ENCODE measurements around the gene CDH13. TPM values are rescaled to one million over a fixed set of nuclear protein-coding genes. Genes with fewer than 3 reads are reported as not detected.

Gene CDH13
- total RNA-seq, 1 donor from 2014 or later: 2.3 TPM

DNA sequence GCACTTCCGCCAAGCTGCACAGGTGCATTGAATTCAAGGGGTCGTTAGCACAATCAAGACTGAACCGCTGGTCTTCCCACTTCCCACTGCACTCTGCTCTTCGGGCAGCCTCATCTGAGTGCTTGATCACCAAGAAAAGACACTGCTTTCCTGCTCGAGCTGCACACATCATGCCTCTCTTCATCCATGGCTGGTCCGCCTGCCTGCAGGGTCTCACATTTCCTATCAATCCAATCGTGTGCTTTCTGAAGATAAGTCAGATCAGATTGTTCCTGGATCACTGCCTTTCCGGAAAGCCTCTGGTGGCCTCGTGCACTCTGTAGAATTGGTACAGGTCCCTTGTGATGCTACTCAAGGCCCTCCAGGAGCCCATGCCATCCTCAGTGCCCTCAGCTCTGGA, 1150.2 kb downstream of the CDH13 start:
- DNase-seq (ENCODE audit: low spot score): no peak
- peaks cover 16% of the 10 kb centered on the region for H3K4me1 Mint-ChIP-seq (ENCODE audit: unreplicated experiment)
- H3K9me3 Mint-ChIP-seq (ENCODE audit: unreplicated experiment): no peaks in the 10 kb centered on the region
- no peaks in the 10 kb centered on the region for H3K27me3 Mint-ChIP-seq (ENCODE audit: unreplicated experiment)
- H3K36me3 Mint-ChIP-seq (ENCODE audit: low read depth, unreplicated experiment): no peaks in the 10 kb centered on the region
- H3K27ac Mint-ChIP-seq (ENCODE audit: unreplicated experiment): no peak overlapping the region
- H3K4me3 Mint-ChIP-seq (ENCODE audit: unreplicated experiment): no peak overlapping the region
- no peak for TF ChIP-seq CTCF (IDR thresholded peaks at IDR 0.05; ENCODE audit: unreplicated experiment)

GRCh38 chr16:83779886-83780285, 1153.1 kb downstream of the CDH13 start:
- peaks cover 19% of the 10 kb centered on the region for H3K4me1 Mint-ChIP-seq (ENCODE audit: unreplicated experiment)
- no peak for DNase-seq (ENCODE audit: low spot score)

GRCh38 chr16:83785455-83785854, 1158.7 kb downstream of the CDH13 start:
- peaks cover 11% of the 10 kb centered on the region for H3K4me1 Mint-ChIP-seq (ENCODE audit: unreplicated experiment)
- H3K4me3 Mint-ChIP-seq (ENCODE audit: unreplicated experiment): no peak overlapping the region
- H3K27me3 Mint-ChIP-seq (ENCODE audit: unreplicated experiment): no peaks in the 10 kb centered on the region

More at GRCh38 chr16:83779886-83780285, 1153.1 kb downstream of the CDH13 start:
- TF ChIP-seq CTCF (IDR thresholded peaks at IDR 0.05; ENCODE audit: unreplicated experiment): no peak
- no peak overlapping the region for H3K4me3 Mint-ChIP-seq (ENCODE audit: unreplicated experiment)
- H3K36me3 Mint-ChIP-seq (ENCODE audit: low read depth, unreplicated experiment): no peaks in the 10 kb centered on the region
- H3K27me3 Mint-ChIP-seq (ENCODE audit: unreplicated experiment): no peaks in the 10 kb centered on the region
- no peaks in the 10 kb centered on the region for H3K9me3 Mint-ChIP-seq (ENCODE audit: unreplicated experiment)
- no peak overlapping the region for H3K27ac Mint-ChIP-seq (ENCODE audit: unreplicated experiment)

DNA sequence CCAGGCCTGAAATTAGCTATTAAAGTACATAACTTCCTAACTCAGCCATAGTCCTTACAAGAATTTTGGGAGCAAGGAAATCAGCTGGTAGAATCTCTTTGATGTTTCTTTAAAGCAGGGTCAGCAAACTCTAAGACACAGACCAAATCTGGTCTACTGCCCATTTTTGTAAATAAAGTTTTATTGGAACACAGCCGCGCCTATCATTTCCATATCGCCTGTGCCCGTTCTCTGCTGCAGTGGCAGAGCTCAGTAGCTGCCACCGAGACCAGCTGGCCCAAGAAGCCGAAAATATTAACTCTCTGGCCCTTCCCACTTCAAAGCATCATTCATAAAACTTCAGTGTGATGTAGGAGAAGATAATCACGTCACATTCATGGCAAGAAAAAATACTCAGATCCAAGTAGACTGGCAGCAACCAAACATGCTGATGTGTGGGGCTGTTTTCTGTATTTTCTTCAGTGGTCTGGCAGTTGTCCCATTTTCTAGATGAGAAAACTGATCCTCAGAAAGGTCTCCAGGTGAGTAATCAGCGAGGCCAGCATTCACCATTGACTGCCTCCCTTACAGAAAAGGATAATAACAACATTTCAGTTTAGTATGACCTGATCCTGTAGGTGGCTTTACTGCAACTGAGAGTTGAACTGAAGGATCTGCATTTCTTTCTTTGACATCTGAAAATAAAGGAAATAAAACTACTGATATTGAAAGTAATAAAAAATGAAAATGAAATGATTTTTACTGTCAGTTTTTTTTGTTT, 1163.1 kb downstream of the CDH13 start:
- Mint-ChIP-seq H3K4me1 (ENCODE audit: unreplicated experiment) (no peaks in the 10 kb centered on the region), H3K27ac (ENCODE audit: unreplicated experiment) (no peak overlapping the region), H3K4me3 (ENCODE audit: unreplicated experiment) (no peak overlapping the region), H3K27me3 (ENCODE audit: unreplicated experiment) (peaks cover 2% of the 10 kb centered on the region), H3K9me3 (ENCODE audit: unreplicated experiment) (no peaks in the 10 kb centered on the region), H3K36me3 (ENCODE audit: low read depth, unreplicated experiment) (peaks cover 4% of the 10 kb centered on the region)
- no peak for DNase-seq (ENCODE audit: low spot score)
- no peak for TF ChIP-seq CTCF (IDR thresholded peaks at IDR 0.05; ENCODE audit: unreplicated experiment)

More at GRCh38 chr16:83785455-83785854, 1158.7 kb downstream of the CDH13 start:
- DNase-seq (ENCODE audit: low spot score): no peak
- TF ChIP-seq CTCF (IDR thresholded peaks at IDR 0.05; ENCODE audit: unreplicated experiment): no peak
- H3K27ac Mint-ChIP-seq (ENCODE audit: unreplicated experiment): no peak overlapping the region
- no peaks in the 10 kb centered on the region for H3K9me3 Mint-ChIP-seq (ENCODE audit: unreplicated experiment)
- H3K36me3 Mint-ChIP-seq (ENCODE audit: low read depth, unreplicated experiment): no peaks in the 10 kb centered on the region

DNA sequence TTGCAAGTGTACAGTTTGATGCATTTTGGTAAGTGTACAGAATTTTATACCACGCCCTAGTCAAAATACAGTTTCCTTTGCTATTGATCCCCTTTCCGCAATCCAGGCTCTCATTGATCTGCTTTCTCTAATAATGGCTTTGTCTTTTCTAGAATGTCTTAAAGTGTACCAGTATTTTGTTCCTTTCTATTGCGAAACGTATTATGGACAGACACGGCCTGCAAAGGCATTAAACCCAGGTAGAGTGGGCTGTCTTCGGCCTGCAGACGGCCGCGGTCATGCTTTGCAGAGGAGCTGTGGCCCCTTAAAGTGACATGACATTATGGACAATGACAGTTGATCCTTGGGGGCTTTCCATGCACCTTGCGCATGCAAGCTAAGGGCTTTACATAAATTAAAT, 1165.1 kb downstream of the CDH13 start:
- Mint-ChIP-seq H3K27ac (ENCODE audit: unreplicated experiment) (no peak overlapping the region), H3K4me1 (ENCODE audit: unreplicated experiment) (peaks cover 2% of the 10 kb centered on the region), H3K9me3 (ENCODE audit: unreplicated experiment) (no peaks in the 10 kb centered on the region), H3K4me3 (ENCODE audit: unreplicated experiment) (no peak overlapping the region), H3K36me3 (ENCODE audit: low read depth, unreplicated experiment) (peaks cover 4% of the 10 kb centered on the region), H3K27me3 (ENCODE audit: unreplicated experiment) (peaks cover 3% of the 10 kb centered on the region)
- no peak for DNase-seq (ENCODE audit: low spot score)
- TF ChIP-seq CTCF (IDR thresholded peaks at IDR 0.05; ENCODE audit: unreplicated experiment): no peak

All from endothelial cell (in vitro differentiated cells).